OCI-LY7 (cell line): ENCODE results near the gene HCN1. TPM values are rescaled to one million over a fixed set of nuclear protein-coding genes. Genes with fewer than 3 reads are reported as not detected.
"Not testable (repeated sequence)": the region's sequence is repeated elsewhere in the genome, so short reads cannot be mapped to it uniquely, and the experiment has no call there.

ENCODE experiments used
- BruUV-seq: library from RNA; stranded (reverse); fragments of 400-500 nt; replicated peaks from 2 replicates; lab custom pipeline; 2021; lab: Mats Ljungman, UMichigan
- CTCF ChIA-PET: fragments of 300-600 bp; sonication (Branson Sonifier 250); formaldehyde crosslinking; loops from one replicate; lab custom pipeline; 2022; ENCODE audit warnings: antibody characterized with exemption; ENCODE audit not compliant: unreplicated experiment; lab: Charles Lee
- POLR2A ChIA-PET: fragments of 300-600 bp; sonication (Branson Sonifier 250); formaldehyde crosslinking; loops from one replicate; lab custom pipeline; 2022; ENCODE audit warnings: antibody characterized with exemption; lab: Charles Lee
- DNase-seq: peaks from one replicate; pipeline ENCODE4 v3.0.0-alpha.2; 2015; ENCODE audit warnings: low spot score
- H2AFZ ChIP-seq: fragments of 200-600 bp; sonication (generic), shearing (Covaris generic); 2 replicates; pipeline ENCODE4 v1.6.1; 2014; ENCODE audit warnings: mild to moderate bottlenecking, antibody characterized with exemption, low read length, moderate library complexity
- H3K27ac ChIP-seq: fragments of 200-600 bp; sonication (generic); 2 replicates; pipeline ENCODE4 v1.5.1; 2014; ENCODE audit warnings: mixed run types, low read depth, mild to moderate bottlenecking, moderate library complexity, low read length, inconsistent platforms; ENCODE audit not compliant: poor library complexity, severe bottlenecking
- H3K36me3 ChIP-seq: fragments of 200-600 bp; sonication (generic); 2 replicates; pipeline ENCODE4 v1.6.1; 2014; ENCODE audit warnings: mild to moderate bottlenecking, antibody characterized with exemption, low read length, moderate library complexity, mixed read lengths; ENCODE audit not compliant: insufficient read depth
- H3K4me1 ChIP-seq: fragments of 200-600 bp; sonication (generic); 2 replicates; pipeline ENCODE4 v1.5.1; 2014; ENCODE audit warnings: mild to moderate bottlenecking, low read length; ENCODE audit not compliant: insufficient read depth, poor library complexity, severe bottlenecking
- H3K4me2 ChIP-seq: fragments of 200-600 bp; sonication (generic); 2 replicates; pipeline ENCODE4 v1.6.1; 2014; ENCODE audit warnings: mild to moderate bottlenecking, low read length
- H3K4me3 ChIP-seq: fragments of 200-600 bp; sonication (generic); 2 replicates; pipeline ENCODE4 v1.5.1; 2014; ENCODE audit warnings: mild to moderate bottlenecking, low read depth, low read length; ENCODE audit not compliant: poor library complexity, severe bottlenecking
- H3K79me2 ChIP-seq: fragments of 200-600 bp; sonication (generic); 2 replicates; pipeline ENCODE4 v1.6.1; 2016; ENCODE audit warnings: low read depth, mild to moderate bottlenecking, low read length, moderate library complexity, mixed read lengths; ENCODE audit not compliant: insufficient read depth
- H3K9me2 ChIP-seq: fragments of 200-600 bp; sonication (generic); 2 replicates; pipeline ENCODE4 v1.6.1; 2016; ENCODE audit warnings: mild to moderate bottlenecking, low read length, mixed read lengths; ENCODE audit not compliant: insufficient read depth
- H3K9me3 ChIP-seq: fragments of 200-600 bp; sonication (generic); 2 replicates; pipeline ENCODE4 v1.6.1; 2014; ENCODE audit warnings: mild to moderate bottlenecking, mixed run types, low read length, mixed read lengths
- H4K20me1 ChIP-seq: fragments of 200-600 bp; sonication (generic); 2 replicates; pipeline ENCODE4 v1.6.1; 2014; ENCODE audit warnings: mild to moderate bottlenecking, antibody characterized with exemption, low read length, moderate library complexity, mixed read lengths; ENCODE audit not compliant: insufficient read depth
- CTCF ChIP-seq: fragments of 200-600 bp; sonication (generic); conservative IDR thresholded peaks from 2 replicates; pipeline ENCODE4 v1.5.1; 2014; ENCODE audit warnings: mild to moderate bottlenecking, antibody characterized with exemption, low read length, moderate library complexity, mixed read lengths
- EZH2phosphoT487 ChIP-seq: fragments of 200-600 bp; sonication (generic); IDR thresholded peaks from 2 replicates; pipeline ENCODE4 v1.6.1; 2018; ENCODE audit warnings: low read depth, borderline replicate concordance, mild to moderate bottlenecking, mixed run types, antibody characterized with exemption, low read length, moderate library complexity, mixed read lengths
- intact Hi-C: fragments of 100-400 bp; cut with micrococcal nuclease; formaldehyde crosslinking; loops from one replicate; pipeline ENCODE4 v1.10.0; 2022; ENCODE audit not compliant: unreplicated experiment
- total RNA-seq, 2 experiments: library from RNA; depleted of rRNA in 1 of 2; stranded (reverse); fragments of >200 nt in 1 of 2; shearing (Covaris generic) in 1 of 2; gene quantifications; 2 replicates each; pipeline ENCODE4 v1.2.3, GENCODE V29; 2014 to 2022

HCN1 gene
- total RNA-seq, 2 experiments from 2014 or later, result not detected

- TF ChIP-seq EZH2phosphoT487 (no peak), CTCF (no peak)
- Histone ChIP-seq H3K27ac (no peak overlapping the region), H3K9me2 (no peaks in the 10 kb centered on the region), H3K4me1 (no peaks in the 10 kb centered on the region), H3K4me2 (no peak overlapping the region), H3K79me2 (no peaks in the 10 kb centered on the region), H3K4me3 (no peak overlapping the region), H4K20me1 (no peaks in the 10 kb centered on the region), H3K9me3 (no peaks in the 10 kb centered on the region), H2AFZ (no peak overlapping the region), H3K36me3 (no peaks in the 10 kb centered on the region)
- no TSS peak for BruUV-seq
- ChIA-PET CTCF (no interaction called here), POLR2A (no interaction called here)
- intact Hi-C loops, result no loop called here
- DNase-seq, result no peak
Measured at GRCh38 chr5:45382583-45382982, 313.6 kb downstream of the HCN1 start.

- H3K9me3 ChIP-seq, result no peaks in the 10 kb centered on the region
- H4K20me1 ChIP-seq, result no peaks in the 10 kb centered on the region
- POLR2A ChIA-PET, result no interaction called here
- no peaks in the 10 kb centered on the region for H3K4me1 ChIP-seq
- H3K4me3 ChIP-seq, result no peak overlapping the region
- H2AFZ ChIP-seq, result no peak overlapping the region
- no peaks in the 10 kb centered on the region for H3K9me2 ChIP-seq
- no TSS peak for BruUV-seq
- no peak overlapping the region for H3K27ac ChIP-seq
- no peak for DNase-seq
- intact Hi-C loops, result no loop called here
- TF ChIP-seq EZH2phosphoT487 (no peak), CTCF (no peak)
- no peaks in the 10 kb centered on the region for H3K36me3 ChIP-seq
- CTCF ChIA-PET, result no interaction called here
- H3K4me2 ChIP-seq, result no peak overlapping the region
- no peaks in the 10 kb centered on the region for H3K79me2 ChIP-seq
Measured at GRCh38 chr5:45376417-45376816, 319.8 kb downstream of the HCN1 start.

- H3K4me2 ChIP-seq, result no peak overlapping the region
- H3K27ac ChIP-seq, result no peak overlapping the region
- no peaks in the 10 kb centered on the region for H3K36me3 ChIP-seq
- no TSS peak for BruUV-seq
- no peak overlapping the region for H2AFZ ChIP-seq
- no peaks in the 10 kb centered on the region for H3K4me1 ChIP-seq
- DNase-seq, result no peak
- no peaks in the 10 kb centered on the region for H3K9me3 ChIP-seq
- POLR2A ChIA-PET, result no interaction called here
- TF ChIP-seq EZH2phosphoT487, result no peak
- TF ChIP-seq CTCF, result no peak
- H3K79me2 ChIP-seq, result no peaks in the 10 kb centered on the region
- no peak overlapping the region for H3K4me3 ChIP-seq
- intact Hi-C loops, result no loop called here
- H3K9me2 ChIP-seq, result no peaks in the 10 kb centered on the region
- CTCF ChIA-PET, result no interaction called here
- H4K20me1 ChIP-seq, result no peaks in the 10 kb centered on the region
Measured at GRCh38 chr5:45372629-45373028, 323.6 kb downstream of the HCN1 start.

GRCh38 chr5:45371423-45371822 is 324.8 kb downstream of the HCN1 start:
- H3K4me1 ChIP-seq, intact Hi-C loops, H3K36me3 ChIP-seq, H3K79me2 ChIP-seq, H4K20me1 ChIP-seq, H3K27ac ChIP-seq, H2AFZ ChIP-seq, CTCF ChIA-PET, H3K4me2 ChIP-seq, POLR2A ChIA-PET, H3K9me3 ChIP-seq, H3K4me3 ChIP-seq, H3K9me2 ChIP-seq, BruUV-seq, DNase-seq: not testable (repeated sequence)
